Measurements from ENCODE around the gene IFNE.

IFNE gene, protein sequence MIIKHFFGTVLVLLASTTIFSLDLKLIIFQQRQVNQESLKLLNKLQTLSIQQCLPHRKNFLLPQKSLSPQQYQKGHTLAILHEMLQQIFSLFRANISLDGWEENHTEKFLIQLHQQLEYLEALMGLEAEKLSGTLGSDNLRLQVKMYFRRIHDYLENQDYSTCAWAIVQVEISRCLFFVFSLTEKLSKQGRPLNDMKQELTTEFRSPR

DNA sequence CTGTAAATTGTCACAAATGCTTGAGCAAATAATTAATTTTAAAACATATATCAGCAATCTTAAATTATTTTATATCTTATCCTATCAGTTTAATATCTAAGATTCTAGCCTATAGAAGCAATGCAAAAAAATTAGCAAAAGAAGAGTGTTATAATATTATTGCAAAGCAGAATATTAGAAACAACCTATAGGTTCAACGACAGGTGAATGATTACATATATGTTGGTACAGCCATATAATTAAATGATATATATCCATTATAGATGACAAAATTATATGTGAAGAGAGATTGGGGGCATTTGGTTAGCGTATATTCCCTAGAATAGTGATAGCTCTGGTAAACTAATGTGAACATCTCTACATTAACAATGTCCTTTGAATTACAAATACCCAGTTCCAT is at the start of gene IFNE:
Gene IFNE (minus strand): TSS at position 101 of the 400 bp plus-strand sequence. CDS start 619 bp downstream, outside the sequence.
- no peaks in the 10 kb centered on the region for H3K36me3 Mint-ChIP-seq (ENCODE audit: low read depth)
- H3K4me3 Mint-ChIP-seq, result no peak within 1 kb of the TSS
- no peaks in the 10 kb centered on the region for H3K4me1 Mint-ChIP-seq (ENCODE audit: low read depth)
- H3K9me3 Mint-ChIP-seq, result no peaks in the 10 kb centered on the region
- DNase-seq (ENCODE audit: low spot score), result no peak
- H3K27me3 Mint-ChIP-seq (ENCODE audit: low read depth), result peaks cover 3% of the 10 kb centered on the region
- no peak within 1 kb of the TSS for H3K27ac Mint-ChIP-seq

DNA sequence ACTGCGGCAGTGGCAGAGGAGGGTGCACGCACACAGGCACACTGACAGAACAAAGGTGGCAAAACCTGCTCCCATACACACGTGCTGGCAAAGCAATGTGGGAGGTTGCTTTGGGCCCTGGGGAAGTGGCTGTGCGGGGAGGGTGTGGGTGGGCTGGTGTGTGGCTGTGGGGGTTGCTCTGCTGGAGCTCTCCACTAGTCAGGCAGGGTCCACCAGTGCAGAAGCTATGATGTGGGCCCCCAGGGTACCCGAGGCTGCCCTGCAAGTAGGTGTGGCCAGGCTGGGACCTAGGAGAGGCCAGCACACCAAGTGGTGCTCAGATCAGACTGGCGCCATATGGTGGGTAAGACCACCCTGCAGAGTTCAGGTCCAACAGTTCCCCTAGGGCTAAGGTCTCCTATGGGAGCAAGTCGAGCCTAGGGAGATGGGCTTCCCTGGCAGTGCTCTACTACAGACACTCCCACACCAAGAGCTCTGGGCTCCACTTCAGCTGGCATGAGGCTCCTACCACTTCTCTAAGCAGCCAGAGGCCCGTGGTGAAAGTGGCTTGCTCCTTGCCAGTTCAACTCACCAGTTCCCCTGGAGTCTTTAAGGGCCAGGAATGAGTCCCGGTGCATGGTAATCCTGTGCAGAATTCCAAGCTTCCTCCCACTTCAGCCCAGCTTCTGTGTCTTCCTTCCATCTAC is 46.2 kb upstream of the IFNE start:
- Mint-ChIP-seq H3K4me3 (no peak overlapping the region), H3K27ac (no peak overlapping the region), H3K9me3 (no peaks in the 10 kb centered on the region), H3K36me3 (ENCODE audit: low read depth) (no peaks in the 10 kb centered on the region), H3K27me3 (ENCODE audit: low read depth) (no peaks in the 10 kb centered on the region), H3K4me1 (ENCODE audit: low read depth) (no peaks in the 10 kb centered on the region)
- DNase-seq (ENCODE audit: low spot score), result no peak

DNA sequence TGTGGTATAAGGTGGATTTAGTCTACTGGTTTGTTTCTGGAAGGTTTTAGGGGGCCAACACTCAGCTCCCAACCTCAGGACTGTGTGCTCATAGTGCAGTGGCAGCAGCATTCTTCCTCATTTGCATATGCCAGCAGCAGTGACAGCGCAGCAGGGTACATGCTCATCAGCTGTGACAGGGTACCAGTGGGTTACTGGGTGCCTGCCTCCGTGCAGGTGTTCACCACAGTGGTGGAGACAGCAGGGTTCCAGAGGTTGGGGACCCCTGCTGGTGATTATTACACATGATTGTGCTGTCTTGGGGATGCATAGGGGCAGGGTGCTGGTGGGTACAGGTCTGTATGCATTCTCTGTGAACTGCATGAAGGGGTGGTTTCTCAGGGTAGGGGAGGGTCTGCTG is 45.5 kb upstream of the IFNE start:
- Mint-ChIP-seq H3K27me3 (ENCODE audit: low read depth) (no peaks in the 10 kb centered on the region), H3K9me3 (no peaks in the 10 kb centered on the region), H3K4me1 (ENCODE audit: low read depth) (no peaks in the 10 kb centered on the region), H3K36me3 (ENCODE audit: low read depth) (no peaks in the 10 kb centered on the region), H3K27ac (no peak overlapping the region), H3K4me3 (no peak overlapping the region)
- DNase-seq (ENCODE audit: low spot score), result no peak

DNA sequence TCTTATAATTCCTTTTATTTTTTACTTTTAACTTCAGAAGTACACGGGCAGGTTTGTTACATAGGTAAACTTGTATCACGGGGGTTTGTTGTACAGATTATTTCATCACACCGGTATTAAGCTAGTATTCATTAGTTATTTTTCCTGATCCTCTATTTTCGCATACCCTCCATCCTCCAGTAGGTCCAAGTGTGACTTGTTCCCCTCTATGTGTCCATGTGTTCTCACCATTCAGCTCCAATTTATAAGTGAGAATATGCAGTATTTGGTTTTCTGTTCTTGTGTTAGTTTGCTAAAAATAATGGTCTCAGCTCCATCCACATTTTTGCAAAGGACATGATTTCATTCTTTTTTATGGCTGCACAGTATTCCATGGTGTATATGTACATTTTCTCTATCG is 43.1 kb upstream of the IFNE start:
- no peaks in the 10 kb centered on the region for H3K9me3 Mint-ChIP-seq
- H3K27ac Mint-ChIP-seq, result no peak overlapping the region
- no peaks in the 10 kb centered on the region for H3K27me3 Mint-ChIP-seq (ENCODE audit: low read depth)
- H3K4me3 Mint-ChIP-seq, result no peak overlapping the region
- no peaks in the 10 kb centered on the region for H3K36me3 Mint-ChIP-seq (ENCODE audit: low read depth)
- no peak for DNase-seq (ENCODE audit: low spot score)
- no peaks in the 10 kb centered on the region for H3K4me1 Mint-ChIP-seq (ENCODE audit: low read depth)

DNA sequence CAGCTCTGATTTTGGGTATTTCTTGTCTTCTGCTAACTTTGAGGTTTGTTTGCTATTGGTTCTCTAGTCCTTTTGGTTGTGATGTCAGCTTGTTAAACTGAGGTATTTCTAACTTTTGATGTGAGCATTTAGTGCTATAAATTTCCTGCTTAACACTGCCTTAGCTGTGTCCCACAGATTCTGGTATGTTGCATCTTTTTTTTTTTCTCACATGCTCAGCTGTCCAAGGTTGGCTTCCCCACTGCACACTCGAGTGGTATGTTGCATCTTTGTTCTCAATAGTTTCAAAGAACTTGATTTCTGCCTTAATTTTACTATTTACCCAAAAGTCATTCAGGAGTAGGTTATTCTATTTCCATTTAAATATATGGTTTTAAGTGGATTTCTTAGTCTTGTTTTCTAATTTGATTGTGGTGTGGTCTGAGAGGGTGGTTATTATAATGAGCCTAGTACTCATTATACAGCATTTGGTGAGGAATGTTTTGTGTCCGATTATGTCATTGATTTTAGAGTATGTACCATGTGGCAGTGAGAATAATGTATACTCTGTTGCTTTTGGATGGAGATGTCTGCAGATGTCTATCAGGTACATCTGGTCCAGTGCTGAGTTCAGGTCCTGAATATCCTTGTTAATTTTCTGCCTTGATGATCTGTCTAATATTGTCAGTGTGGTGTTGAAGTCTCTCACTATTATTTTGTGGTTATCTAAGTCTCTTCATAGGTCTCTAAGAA is 42.2 kb upstream of the IFNE start:
- no peak for DNase-seq (ENCODE audit: low spot score)
- Mint-ChIP-seq H3K9me3 (no peaks in the 10 kb centered on the region), H3K27me3 (ENCODE audit: low read depth) (no peaks in the 10 kb centered on the region), H3K27ac (no peak overlapping the region), H3K4me3 (no peak overlapping the region), H3K36me3 (ENCODE audit: low read depth) (no peaks in the 10 kb centered on the region), H3K4me1 (ENCODE audit: low read depth) (no peaks in the 10 kb centered on the region)

DNA sequence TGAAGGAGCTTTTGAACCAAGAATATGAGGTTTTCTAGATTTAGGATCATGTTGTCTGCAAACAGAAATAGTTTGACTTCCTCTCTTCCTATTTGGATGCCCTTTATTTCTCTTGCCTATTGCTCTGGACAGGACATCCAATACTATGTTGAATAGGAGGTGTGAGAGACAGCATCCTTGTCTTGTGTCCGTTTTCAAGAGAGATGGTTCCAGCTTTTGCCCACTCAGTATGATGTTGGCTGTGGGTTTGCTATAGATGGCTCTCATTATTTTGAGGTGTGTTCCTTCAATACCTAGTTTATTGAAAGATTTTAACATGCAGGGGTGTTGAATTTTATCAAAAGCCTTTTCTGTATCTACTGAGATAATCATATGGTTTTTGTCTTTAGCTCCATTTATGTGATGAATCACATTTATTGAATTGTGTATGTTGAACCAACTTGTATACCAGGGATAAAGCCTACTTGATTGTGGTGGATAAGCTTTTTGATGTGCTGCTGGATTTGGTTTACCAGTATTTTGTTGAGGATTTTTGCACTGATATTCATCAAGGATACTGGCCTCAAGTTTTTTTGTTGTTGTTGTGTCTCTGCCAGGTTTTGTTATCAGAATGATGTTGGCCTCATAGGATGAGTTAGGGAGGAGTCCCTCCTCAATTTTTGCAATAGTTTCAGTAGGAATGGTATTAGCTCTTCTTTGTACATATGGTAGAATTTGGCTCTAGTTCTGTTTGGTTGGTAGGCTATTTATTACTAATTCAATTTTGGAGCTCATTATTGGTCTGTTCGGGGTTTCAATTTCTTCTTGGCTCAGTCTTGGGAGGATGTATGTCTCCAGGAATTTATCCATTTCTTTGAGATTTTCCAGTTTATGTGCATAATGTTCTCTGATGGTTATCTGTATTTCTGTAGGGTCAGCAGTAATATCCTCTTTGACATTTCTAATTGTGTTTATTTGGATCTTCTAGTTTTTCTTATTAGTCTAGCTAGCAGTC is 41.2 kb upstream of the IFNE start:
- Mint-ChIP-seq H3K27ac (no peak overlapping the region), H3K4me1 (ENCODE audit: low read depth) (no peaks in the 10 kb centered on the region), H3K9me3 (no peaks in the 10 kb centered on the region), H3K27me3 (ENCODE audit: low read depth) (no peaks in the 10 kb centered on the region), H3K4me3 (no peak overlapping the region), H3K36me3 (ENCODE audit: low read depth) (no peaks in the 10 kb centered on the region)
- DNase-seq (ENCODE audit: low spot score), result no peak

DNA sequence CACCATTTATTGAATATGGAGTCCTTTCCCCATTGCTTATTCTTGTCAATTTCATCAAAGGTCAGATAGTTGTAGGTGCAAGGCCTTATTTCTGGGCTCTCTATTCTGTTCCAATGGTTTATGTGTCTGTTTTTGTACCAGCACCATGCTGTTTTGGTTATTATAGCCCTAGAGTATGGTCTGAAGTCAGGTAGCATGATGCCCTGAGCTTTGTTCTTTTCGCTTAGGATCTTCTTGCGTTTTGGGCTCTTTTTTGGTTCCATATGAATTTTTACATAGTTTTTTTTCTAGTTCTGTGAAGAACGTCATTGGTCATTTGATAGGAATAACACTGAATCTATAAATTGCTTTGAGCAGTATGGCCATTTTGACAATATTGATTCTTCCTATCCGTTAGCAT is 40.2 kb upstream of the IFNE start:
- Mint-ChIP-seq H3K9me3 (no peaks in the 10 kb centered on the region), H3K4me3 (no peak overlapping the region), H3K27ac (no peak overlapping the region), H3K36me3 (ENCODE audit: low read depth) (no peaks in the 10 kb centered on the region), H3K27me3 (ENCODE audit: low read depth) (no peaks in the 10 kb centered on the region), H3K4me1 (ENCODE audit: low read depth) (no peaks in the 10 kb centered on the region)
- DNase-seq (ENCODE audit: low spot score), result no peak

DNA sequence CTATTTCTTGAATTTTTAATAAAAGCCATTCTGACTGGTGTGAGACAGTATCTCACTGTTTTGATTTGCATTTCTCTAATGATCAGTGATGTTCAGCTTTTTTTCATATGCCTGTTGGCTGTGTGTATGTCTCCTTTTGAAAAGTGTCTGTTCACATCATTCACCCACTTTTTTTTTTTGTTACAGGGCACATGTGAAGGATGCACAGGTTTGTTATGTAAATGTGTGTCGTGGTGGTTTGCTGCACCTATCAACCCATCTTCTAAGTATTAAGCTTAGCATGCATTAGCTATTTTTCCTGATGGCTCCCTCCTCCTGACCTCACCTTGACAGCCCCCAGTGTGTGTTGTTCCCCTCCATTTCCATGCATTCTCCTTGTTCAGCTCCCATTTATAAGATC is 39.3 kb upstream of the IFNE start:
- H3K36me3 Mint-ChIP-seq (ENCODE audit: low read depth), result no peaks in the 10 kb centered on the region
- H3K27me3 Mint-ChIP-seq (ENCODE audit: low read depth), result no peaks in the 10 kb centered on the region
- H3K4me1 Mint-ChIP-seq (ENCODE audit: low read depth), result no peaks in the 10 kb centered on the region
- H3K4me3 Mint-ChIP-seq, result no peak overlapping the region
- no peak for DNase-seq (ENCODE audit: low spot score)
- H3K9me3 Mint-ChIP-seq, result no peaks in the 10 kb centered on the region
- H3K27ac Mint-ChIP-seq, result no peak overlapping the region

DNA sequence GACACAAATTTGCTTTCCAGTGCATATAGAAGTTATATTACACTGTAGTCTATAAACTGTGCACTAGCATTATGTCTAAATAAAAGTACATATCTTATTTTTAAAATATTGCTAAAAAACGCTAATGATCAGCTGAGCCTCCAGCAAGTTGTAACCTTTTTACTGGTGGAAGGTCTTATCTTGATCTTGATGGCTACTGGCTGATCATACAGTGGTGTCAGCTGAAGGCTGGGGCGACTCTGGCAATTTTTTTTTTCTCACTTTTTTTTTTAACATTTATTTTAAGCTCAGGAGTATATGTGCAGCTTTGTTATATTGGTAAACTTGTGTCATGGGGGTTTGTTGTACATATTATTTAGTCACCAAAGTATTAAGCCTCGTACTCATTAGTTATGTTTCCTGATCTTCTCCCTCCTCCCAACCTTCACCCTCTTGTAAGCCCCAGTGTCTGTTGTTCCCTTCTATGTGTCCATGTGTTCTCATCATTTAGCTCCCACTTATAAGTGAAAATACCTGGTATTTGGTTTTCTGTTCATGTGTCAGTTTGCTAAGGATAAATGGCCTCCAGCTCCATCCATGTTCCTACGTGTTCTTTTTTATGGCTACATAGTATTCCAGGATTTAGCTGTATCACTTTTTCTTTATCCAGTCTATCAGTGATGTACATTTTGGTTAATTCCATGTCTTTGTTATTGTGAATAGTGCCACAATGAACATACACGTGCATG is 38.6 kb upstream of the IFNE start:
- Mint-ChIP-seq H3K9me3 (no peaks in the 10 kb centered on the region), H3K27me3 (ENCODE audit: low read depth) (no peaks in the 10 kb centered on the region)
- no peak for DNase-seq (ENCODE audit: low spot score)

DNA sequence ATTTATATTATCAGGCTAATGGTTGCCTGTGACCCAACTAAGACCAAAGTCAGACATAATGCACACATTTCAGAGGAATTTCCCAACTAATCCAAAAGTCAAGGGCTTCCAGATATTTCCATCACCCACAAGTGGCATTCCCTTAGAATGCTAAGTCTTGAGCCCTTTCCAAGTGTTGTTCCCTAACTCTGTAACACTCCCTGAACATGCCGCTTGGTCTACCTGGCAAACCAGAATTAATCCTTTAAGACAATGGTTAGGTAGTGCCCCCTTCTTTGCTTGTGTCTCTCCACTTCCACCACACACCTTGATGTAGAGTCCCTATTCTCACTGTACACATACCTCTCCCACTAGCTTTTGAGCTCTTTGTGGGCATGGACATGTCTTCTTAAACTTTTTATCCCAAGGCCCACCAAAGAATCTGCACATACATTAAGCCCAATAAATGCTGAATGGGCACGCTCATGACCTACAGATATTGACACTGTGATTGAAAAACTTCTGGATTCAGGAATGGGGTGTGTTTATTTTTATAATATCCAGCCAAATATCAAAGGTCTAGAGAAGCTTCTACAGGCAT is 37.8 kb upstream of the IFNE start:
- Mint-ChIP-seq H3K4me1 (ENCODE audit: low read depth) (no peaks in the 10 kb centered on the region), H3K27me3 (ENCODE audit: low read depth) (no peaks in the 10 kb centered on the region), H3K4me3 (no peak overlapping the region), H3K27ac (no peak overlapping the region), H3K36me3 (ENCODE audit: low read depth) (no peaks in the 10 kb centered on the region), H3K9me3 (no peaks in the 10 kb centered on the region)
- no peak for DNase-seq (ENCODE audit: low spot score)

More for the DNA sequence above, 38.6 kb upstream of the IFNE start:
- no peaks in the 10 kb centered on the region for H3K4me1 Mint-ChIP-seq (ENCODE audit: low read depth)
- H3K27ac Mint-ChIP-seq, result no peak overlapping the region
- H3K36me3 Mint-ChIP-seq (ENCODE audit: low read depth), result no peaks in the 10 kb centered on the region
- H3K4me3 Mint-ChIP-seq, result no peak overlapping the region

DNA sequence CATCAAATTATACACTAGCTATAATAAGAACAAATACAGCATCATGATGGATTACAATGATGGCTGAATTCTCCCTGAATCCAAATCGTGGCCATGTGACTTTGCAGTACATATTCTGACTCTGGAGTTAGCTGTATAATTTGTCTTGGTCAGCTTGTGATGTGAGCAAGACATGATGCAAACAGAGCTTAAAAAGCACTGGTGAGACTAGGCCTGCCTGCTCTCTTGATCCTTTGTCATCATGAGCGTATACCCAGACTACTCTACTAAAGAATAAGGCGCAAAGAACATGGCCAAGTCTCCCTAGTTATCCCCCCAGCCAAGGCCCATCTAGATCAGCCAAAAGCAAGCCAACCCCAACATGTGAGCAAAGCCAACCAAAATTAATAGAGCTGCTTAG is 34.7 kb upstream of the IFNE start:
- Mint-ChIP-seq H3K9me3 (no peaks in the 10 kb centered on the region), H3K27ac (no peak overlapping the region), H3K4me3 (no peak overlapping the region), H3K4me1 (ENCODE audit: low read depth) (no peaks in the 10 kb centered on the region), H3K27me3 (ENCODE audit: low read depth) (no peaks in the 10 kb centered on the region), H3K36me3 (ENCODE audit: low read depth) (no peaks in the 10 kb centered on the region)
- DNase-seq (ENCODE audit: low spot score), result no peak

DNA sequence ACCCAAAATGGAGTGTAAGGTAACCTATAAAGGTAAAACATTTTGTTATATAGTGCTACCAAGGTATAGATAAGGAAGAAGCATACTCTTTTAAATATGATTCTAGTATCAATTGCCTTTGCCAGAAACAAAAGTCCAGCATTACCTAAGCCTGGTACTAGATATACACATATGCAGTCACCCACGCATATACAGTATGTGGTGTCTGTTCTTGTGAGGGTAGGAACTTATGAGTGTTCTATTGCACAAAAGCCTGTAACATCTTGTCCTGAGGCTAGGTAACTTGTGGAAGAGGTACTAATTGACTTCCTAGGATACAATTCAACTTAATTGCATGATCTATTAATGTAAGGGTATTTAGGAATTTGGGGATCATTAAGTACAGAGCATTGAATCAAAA is 31.3 kb upstream of the IFNE start:
- H3K4me3 Mint-ChIP-seq, result no peak overlapping the region
- H3K4me1 Mint-ChIP-seq (ENCODE audit: low read depth), result no peaks in the 10 kb centered on the region
- no peaks in the 10 kb centered on the region for H3K9me3 Mint-ChIP-seq
- H3K27me3 Mint-ChIP-seq (ENCODE audit: low read depth), result peaks cover 3% of the 10 kb centered on the region
- no peak for DNase-seq (ENCODE audit: low spot score)
- no peaks in the 10 kb centered on the region for H3K36me3 Mint-ChIP-seq (ENCODE audit: low read depth)
- H3K27ac Mint-ChIP-seq, result no peak overlapping the region

DNA sequence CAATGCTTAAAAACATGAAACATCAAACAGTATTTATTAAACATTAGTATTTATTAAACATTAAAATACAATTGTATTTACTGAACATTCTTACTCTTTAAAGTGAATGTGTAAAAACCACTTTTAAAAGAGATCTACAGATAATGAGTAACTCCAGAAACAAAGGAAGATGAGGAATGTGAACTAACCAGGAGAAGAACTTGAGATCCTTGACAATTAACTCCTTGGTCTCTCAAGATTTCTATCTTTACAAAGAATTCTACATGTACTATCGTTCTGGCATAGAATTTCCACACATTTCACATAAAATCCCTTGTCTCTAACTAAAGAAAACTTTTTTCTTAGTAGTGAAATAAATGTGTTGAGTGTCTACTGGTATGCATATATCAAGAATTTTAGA is 28.7 kb upstream of the IFNE start:
- peaks cover 6% of the 10 kb centered on the region for H3K4me1 Mint-ChIP-seq (ENCODE audit: low read depth)
- peaks cover 3% of the 10 kb centered on the region for H3K27me3 Mint-ChIP-seq (ENCODE audit: low read depth)
- DNase-seq (ENCODE audit: low spot score), result no peak
- H3K36me3 Mint-ChIP-seq (ENCODE audit: low read depth), result no peaks in the 10 kb centered on the region
- H3K9me3 Mint-ChIP-seq, result no peaks in the 10 kb centered on the region
- H3K4me3 Mint-ChIP-seq, result no peak overlapping the region
- H3K27ac Mint-ChIP-seq, result no peak overlapping the region
